HL-60 (cell line): Measurements from ENCODE around the gene TMPRSS9.

Source experiments
- DNase-seq, 2 experiments: peaks; one replicate each; pipeline ENCODE4 v3.0.0-alpha.2; 2010 to 2020; ENCODE audit warnings: low read depth in 1 of 2, low spot score in 1 of 2
- H3K27ac ChIP-seq: fragments of 250-450 bp; sonication (Bioruptor Pico); replicated peaks from 2 replicates; pipeline ENCODE4 v1.5.1; 2020; ENCODE audit warnings: mild to moderate bottlenecking, moderate library complexity
- H3K27me3 ChIP-seq: fragments of 250-450 bp; sonication (Bioruptor Pico); 2 replicates; pipeline ENCODE4 v1.5.1; 2021; ENCODE audit warnings: mild to moderate bottlenecking, moderate library complexity; ENCODE audit not compliant: insufficient read depth, poor library complexity, severe bottlenecking
- H3K4me3 ChIP-seq: replicated peaks from 2 replicates; pipeline ENCODE4 v1.5.1; 2011; ENCODE audit warnings: mild to moderate bottlenecking, control low read depth, low read length; ENCODE audit not compliant: insufficient read depth
- GABPA ChIP-seq: IDR thresholded peaks from 2 replicates; pipeline ENCODE4 v1.6.1; 2012; ENCODE audit warnings: low read depth
- POLR2AphosphoS5 ChIP-seq: IDR thresholded peaks from 2 replicates; pipeline ENCODE4 v1.6.1; 2012; ENCODE audit warnings: low read depth
- SPI1 ChIP-seq: IDR thresholded peaks from 2 replicates; pipeline ENCODE4 v1.6.1; 2012; ENCODE audit warnings: low read depth, mild to moderate bottlenecking, borderline replicate concordance
- TF ChIP-seq, protein P1 (sequence below): IDR thresholded peaks from one replicate; pipeline ENCODE4 v1.5.1; 2011; ENCODE audit warnings: low read length, control low read depth, inconsistent platforms; ENCODE audit not compliant: insufficient read depth
- TF ChIP-seq, protein P2 (sequence below): IDR thresholded peaks from 2 replicates; pipeline ENCODE4 v1.6.1; 2012; ENCODE audit warnings: low read depth; ENCODE audit not compliant: insufficient replicate concordance

The TMPRSS9 gene

DNA sequence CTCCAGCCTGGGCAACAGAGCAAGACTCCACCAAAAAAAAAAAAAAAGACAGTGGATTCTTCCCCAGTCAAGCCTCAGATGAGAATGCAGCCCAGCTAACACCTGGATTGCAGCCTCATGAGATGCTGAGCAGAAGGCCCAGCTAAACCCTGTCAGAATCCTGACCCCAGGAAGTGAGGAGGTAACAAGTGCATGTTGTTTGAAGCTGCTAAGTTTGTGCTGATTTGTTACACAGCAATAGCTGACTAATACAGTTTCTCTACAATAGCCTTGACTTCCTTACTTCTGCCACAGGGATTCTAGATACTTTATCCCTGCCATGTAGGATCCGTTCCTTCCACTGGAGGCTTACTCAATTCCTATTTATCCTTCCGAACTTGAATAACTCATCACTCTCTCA lies 20.5 kb downstream of the TMPRSS9 start:
- TF ChIP-seq, protein P1, sequence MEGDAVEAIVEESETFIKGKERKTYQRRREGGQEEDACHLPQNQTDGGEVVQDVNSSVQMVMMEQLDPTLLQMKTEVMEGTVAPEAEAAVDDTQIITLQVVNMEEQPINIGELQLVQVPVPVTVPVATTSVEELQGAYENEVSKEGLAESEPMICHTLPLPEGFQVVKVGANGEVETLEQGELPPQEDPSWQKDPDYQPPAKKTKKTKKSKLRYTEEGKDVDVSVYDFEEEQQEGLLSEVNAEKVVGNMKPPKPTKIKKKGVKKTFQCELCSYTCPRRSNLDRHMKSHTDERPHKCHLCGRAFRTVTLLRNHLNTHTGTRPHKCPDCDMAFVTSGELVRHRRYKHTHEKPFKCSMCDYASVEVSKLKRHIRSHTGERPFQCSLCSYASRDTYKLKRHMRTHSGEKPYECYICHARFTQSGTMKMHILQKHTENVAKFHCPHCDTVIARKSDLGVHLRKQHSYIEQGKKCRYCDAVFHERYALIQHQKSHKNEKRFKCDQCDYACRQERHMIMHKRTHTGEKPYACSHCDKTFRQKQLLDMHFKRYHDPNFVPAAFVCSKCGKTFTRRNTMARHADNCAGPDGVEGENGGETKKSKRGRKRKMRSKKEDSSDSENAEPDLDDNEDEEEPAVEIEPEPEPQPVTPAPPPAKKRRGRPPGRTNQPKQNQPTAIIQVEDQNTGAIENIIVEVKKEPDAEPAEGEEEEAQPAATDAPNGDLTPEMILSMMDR: no peak
- TF ChIP-seq POLR2AphosphoS5 (no peak), SPI1 (no peak), GABPA (no peak)
- TF ChIP-seq, protein P2, sequence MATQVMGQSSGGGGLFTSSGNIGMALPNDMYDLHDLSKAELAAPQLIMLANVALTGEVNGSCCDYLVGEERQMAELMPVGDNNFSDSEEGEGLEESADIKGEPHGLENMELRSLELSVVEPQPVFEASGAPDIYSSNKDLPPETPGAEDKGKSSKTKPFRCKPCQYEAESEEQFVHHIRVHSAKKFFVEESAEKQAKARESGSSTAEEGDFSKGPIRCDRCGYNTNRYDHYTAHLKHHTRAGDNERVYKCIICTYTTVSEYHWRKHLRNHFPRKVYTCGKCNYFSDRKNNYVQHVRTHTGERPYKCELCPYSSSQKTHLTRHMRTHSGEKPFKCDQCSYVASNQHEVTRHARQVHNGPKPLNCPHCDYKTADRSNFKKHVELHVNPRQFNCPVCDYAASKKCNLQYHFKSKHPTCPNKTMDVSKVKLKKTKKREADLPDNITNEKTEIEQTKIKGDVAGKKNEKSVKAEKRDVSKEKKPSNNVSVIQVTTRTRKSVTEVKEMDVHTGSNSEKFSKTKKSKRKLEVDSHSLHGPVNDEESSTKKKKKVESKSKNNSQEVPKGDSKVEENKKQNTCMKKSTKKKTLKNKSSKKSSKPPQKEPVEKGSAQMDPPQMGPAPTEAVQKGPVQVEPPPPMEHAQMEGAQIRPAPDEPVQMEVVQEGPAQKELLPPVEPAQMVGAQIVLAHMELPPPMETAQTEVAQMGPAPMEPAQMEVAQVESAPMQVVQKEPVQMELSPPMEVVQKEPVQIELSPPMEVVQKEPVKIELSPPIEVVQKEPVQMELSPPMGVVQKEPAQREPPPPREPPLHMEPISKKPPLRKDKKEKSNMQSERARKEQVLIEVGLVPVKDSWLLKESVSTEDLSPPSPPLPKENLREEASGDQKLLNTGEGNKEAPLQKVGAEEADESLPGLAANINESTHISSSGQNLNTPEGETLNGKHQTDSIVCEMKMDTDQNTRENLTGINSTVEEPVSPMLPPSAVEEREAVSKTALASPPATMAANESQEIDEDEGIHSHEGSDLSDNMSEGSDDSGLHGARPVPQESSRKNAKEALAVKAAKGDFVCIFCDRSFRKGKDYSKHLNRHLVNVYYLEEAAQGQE: no peak
- no peaks in the 10 kb centered on the region for H3K27me3 ChIP-seq
- H3K27ac ChIP-seq: no peak overlapping the region
- H3K4me3 ChIP-seq: no peak overlapping the region
- DNase-seq: no peak

DNA sequence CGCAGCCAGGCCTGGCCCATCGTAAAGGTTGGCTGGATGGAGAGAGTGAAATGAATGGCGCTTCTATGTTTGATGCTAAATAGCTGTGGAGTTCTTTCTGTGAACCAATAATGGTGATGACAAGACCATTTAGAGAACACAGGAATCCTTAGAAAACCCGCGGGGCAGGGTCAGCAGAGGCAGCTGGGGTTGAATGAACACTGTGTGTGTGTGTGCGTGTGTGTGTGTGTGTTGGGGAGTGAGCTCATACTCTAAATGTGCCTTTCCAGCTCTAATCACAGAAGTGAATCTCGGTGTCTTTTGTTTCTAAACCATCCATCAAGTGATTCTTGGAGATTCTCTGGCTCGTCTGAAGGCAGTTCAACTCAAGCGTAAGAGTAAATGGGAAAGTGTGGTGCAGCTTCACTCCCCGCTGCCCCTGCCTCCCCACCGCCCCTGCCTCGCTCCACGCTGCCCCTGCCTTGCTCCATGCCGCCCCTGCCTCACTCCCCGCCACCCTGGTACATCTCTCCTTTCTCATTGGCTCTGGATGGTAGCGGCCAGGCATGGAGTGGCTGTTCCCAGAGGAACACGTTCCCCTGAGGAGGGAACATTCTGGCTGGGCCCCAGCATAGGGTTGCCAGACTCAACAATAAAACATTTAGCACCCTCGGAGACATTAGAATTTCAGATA lies 21.2 kb downstream of the TMPRSS9 start:
- Histone ChIP-seq H3K27me3 (no peaks in the 10 kb centered on the region), H3K27ac (no peak overlapping the region), H3K4me3 (no peak overlapping the region)
- DNase-seq: no peak
- TF ChIP-seq GABPA (no peak), POLR2AphosphoS5 (no peak), SPI1 (no peak)
- TF ChIP-seq, protein P2: no peak
- TF ChIP-seq, protein P1: no peak

DNA sequence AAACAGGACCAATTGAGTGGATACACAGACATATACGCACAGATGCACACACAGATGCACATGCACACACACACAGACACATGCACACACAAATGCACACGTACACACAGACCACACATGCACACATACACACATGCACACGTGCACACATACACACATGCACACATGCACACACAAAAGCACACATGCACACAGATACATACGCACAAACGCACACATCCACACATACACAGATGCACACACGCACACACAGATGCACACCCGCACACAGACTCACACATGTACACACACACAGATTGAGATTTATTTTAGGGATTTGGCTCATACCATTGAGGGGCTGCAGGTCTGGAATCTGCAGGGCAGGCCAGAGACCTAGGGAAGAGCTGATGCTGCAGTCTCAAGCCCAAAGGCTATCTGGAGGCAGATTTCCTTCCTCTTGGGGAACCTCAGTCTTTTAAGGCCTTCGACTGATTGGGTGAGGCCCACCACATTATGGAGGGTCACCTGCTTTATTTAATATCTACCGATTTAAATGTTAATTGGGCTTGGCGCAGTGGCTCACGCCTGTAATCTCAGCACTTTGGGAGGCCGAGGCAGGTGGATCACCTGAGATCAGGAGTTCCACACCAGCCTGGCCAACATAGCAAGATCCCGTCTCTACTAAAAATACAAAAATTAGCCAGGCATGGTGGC lies 22.6 kb downstream of the TMPRSS9 start:
- no peak for DNase-seq
- Histone ChIP-seq H3K27ac (no peak overlapping the region), H3K4me3 (no peak overlapping the region), H3K27me3 (no peaks in the 10 kb centered on the region)
- TF ChIP-seq GABPA (no peak), SPI1 (no peak), POLR2AphosphoS5 (no peak)
- TF ChIP-seq, protein P1: no peak
- TF ChIP-seq, protein P2: no peak
